ENCODE data around the gene ACOX1. TPM values are rescaled to one million over a fixed set of nuclear protein-coding genes. Genes with fewer than 3 reads are reported as not detected.
"Not testable (repeated sequence)": the region's sequence is repeated elsewhere in the genome, so short reads cannot be mapped to it uniquely, and the experiment has no call there.

The ACOX1 gene
- total RNA-seq, 1 donor from 2014 or later, result 35.1 TPM

DNA sequence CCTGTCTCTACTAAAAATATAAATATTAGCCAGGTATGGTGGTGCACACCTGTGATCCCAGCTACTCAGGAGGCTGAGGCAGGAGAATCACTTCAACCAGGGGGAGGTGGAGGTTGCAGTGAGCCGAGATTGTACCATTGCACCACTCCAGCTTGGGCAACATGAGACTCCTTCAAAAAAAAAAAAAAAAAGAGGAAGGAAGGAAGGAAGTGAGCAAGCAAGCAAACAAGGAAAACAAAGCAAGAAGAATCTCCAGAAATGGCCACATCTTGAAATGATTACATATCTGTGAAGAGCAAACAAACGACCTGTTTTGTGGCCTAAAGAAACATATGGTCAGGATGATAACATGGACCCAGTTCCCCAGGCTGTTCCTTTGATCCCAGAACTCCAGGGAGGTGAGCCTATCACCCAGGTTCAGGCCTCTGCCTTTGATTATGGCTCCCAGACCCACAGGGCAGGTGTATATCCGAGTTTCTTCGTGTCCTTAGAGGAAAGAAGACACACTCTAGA lies 8.9 kb downstream of the ACOX1 start:
- DNase-seq (ENCODE audit: low read depth), result no peak
- TF ChIP-seq, protein P1, sequence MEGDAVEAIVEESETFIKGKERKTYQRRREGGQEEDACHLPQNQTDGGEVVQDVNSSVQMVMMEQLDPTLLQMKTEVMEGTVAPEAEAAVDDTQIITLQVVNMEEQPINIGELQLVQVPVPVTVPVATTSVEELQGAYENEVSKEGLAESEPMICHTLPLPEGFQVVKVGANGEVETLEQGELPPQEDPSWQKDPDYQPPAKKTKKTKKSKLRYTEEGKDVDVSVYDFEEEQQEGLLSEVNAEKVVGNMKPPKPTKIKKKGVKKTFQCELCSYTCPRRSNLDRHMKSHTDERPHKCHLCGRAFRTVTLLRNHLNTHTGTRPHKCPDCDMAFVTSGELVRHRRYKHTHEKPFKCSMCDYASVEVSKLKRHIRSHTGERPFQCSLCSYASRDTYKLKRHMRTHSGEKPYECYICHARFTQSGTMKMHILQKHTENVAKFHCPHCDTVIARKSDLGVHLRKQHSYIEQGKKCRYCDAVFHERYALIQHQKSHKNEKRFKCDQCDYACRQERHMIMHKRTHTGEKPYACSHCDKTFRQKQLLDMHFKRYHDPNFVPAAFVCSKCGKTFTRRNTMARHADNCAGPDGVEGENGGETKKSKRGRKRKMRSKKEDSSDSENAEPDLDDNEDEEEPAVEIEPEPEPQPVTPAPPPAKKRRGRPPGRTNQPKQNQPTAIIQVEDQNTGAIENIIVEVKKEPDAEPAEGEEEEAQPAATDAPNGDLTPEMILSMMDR (conservative IDR thresholded peaks at IDR 0.05; ENCODE audit: low read depth, low read length), result no peak

DNA sequence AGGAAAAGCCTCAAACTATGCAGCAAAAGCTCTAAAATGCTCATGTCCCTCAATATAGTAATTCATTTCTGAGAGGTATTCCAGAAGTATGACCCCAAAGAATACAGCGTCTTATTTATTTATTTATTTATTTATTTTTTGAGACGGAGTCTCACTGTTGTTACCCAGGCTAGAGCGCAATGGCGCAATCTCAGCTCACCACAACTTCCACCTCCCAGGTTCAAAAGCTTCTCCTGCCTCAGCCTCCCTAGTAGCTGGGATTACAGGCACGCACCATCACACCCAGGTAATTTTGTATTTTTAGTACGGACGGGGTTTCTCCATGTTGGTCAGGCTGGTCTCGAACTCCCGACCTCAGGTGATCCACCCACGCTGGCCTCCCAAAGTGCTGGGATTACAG lies 9.9 kb downstream of the ACOX1 start:
- not testable (repeated sequence) for H3K4me3 ChIP-seq (ENCODE audit: low read depth, low read length); DNase-seq (ENCODE audit: low read depth)

More for the DNA sequence above, 8.9 kb downstream of the ACOX1 start:
- no peak overlapping the region for H3K4me3 ChIP-seq (ENCODE audit: low read depth, low read length)

DNA sequence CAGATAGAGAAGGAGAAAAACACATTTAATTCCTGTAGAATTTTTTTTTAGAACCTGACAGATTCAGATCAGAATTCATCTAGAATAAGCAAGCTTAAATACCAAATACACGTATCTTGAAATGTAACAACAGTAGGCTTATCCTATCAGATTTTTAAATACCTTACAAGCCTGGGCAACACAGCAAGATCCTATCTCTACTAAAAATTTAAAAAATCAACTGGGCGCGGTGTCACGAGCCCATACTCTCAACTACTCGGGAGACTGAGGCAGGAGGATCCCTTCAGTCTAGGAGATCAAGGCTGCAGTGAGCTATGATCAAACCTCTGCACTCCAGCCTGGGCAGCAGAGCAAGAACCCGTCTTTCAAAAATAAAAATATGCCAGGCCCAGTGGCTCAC lies 13.5 kb downstream of the ACOX1 start:
- DNase-seq (ENCODE audit: low read depth), result no peak
- H3K4me3 ChIP-seq (ENCODE audit: low read depth, low read length), result no peak overlapping the region
- TF ChIP-seq, protein P1 (conservative IDR thresholded peaks at IDR 0.05; ENCODE audit: low read depth, low read length), result no peak

DNA sequence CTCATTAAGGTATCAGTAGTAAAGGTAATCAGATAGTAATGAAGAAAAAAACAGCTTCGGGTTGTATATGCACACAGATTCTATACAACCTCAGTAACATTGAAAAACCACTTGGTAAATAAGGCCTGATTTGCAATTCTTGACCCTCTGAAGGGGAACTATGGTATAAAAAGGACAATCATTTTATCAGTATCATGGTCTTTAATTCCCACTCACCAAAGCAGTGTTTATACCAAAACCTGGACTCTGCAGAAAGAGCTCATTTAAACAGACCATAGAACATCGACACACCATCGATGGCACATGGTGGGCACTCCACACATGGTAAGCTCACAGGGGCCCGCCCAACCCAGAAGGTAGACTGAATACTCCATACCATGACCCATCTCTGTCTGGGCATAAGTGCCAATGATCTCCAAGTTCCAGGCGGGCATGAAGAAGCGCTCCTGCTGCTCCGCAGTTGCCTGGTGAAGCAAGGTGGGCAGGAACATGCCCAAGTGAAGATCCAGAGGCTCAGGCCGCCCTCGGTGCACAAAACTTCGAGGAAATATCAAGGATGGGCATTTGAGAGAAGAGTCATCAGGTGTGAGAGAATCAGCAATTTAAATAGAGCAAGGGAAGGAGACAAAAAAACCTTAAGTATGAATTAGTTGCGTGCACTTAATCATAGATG lies 19.0 kb downstream of the ACOX1 start:
- TF ChIP-seq, protein P1 (conservative IDR thresholded peaks at IDR 0.05; ENCODE audit: low read depth, low read length), result no peak
- no peak overlapping the region for H3K4me3 ChIP-seq (ENCODE audit: low read depth, low read length)
- DNase-seq (ENCODE audit: low read depth), result no peak

DNA sequence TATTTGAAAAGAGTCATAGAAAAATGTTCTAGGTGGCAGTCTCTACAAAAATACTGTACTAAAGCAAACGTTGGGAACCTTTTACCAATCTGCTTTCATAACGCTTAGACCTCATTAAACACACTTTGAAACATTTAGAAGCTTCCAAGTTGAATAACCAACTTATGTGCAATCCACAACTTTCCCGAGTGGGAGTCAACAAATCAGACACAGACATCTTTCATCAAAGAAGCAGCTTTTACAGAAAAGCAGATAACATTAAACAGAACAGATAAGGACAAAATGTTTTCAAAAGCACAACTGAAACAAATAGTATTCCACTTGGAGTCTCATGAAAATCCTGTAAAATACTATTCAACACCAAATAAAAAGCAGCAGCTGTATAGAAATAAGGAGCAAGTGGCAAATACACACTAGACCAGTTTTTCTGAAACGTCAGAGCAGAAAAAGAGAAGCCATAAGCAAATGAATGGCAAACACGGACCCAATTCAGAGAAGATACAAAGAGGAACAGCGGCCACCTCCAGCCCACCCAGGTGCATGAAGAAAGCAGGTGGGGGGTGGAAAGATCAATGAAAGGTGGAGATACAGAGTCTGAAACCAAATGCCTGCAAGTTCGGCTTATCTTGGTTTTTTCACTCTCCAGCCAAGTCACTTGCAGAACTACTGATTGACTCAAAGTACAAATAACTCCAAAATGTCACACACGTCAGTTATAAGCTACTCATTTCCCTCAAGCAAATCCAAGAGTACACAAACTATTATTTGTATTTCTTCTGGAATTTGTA lies 19.7 kb downstream of the ACOX1 start:
- H3K4me3 ChIP-seq (ENCODE audit: low read depth, low read length), result no peak overlapping the region
- TF ChIP-seq, protein P1 (conservative IDR thresholded peaks at IDR 0.05; ENCODE audit: low read depth, low read length), result no peak
- no peak for DNase-seq (ENCODE audit: low read depth)

DNA sequence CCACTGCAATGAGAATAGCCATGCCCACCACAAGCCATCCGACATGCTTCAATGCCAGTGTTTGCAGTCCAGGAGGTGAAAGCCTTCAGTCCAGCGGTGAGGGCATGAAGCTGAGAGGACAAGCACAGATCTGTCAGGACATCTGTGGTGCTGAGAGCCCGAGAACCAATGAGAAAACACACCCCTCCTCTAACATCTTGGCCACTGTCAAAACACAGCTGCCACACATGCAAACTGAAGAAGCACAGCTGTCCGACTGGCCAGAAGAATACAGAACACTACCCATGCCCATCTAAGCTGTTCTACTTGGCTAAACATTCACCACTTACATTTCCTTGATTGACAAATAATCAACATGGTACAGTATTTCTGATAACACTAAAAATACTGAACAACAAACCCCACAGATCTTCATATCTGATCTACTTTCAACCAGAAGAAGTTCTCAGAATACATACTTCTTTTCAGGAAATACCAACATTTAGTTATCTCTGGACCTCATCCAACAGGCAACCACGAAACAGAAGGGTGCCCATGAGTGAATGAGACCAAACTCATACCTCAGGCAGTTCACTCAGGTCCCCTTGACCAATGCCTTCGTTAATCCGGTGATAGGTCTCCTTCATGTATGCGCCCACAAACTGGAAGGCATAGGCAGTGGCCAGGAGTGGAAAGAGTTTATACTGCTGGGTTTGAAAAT lies 28.0 kb downstream of the ACOX1 start:
- TF ChIP-seq, protein P1 (conservative IDR thresholded peaks at IDR 0.05; ENCODE audit: low read depth, low read length), result no peak
- DNase-seq (ENCODE audit: low read depth), result no peak
- no peak overlapping the region for H3K4me3 ChIP-seq (ENCODE audit: low read depth, low read length)

DNA sequence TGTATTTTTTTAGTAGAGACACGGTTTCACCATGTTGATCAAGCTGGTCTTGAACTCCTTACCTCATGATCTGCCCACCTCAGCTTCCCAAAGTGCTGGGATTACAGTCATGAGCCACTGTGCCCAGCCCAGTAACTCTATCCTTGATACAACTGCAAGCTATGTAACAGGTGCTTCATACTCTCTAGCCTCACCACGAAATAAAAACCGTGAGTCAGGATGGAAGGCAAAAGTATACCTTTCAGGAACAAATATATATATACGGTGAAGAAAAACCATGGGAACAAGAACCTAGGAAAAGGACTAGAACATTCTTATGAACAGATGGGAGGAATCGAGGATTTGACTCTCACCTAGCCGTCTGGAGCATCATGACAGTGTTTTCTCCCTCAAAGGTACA lies 28.5 kb downstream of the ACOX1 start:
- TF ChIP-seq, protein P1 (conservative IDR thresholded peaks at IDR 0.05; ENCODE audit: low read depth, low read length), result no peak
- H3K4me3 ChIP-seq (ENCODE audit: low read depth, low read length), result no peak overlapping the region
- no peak for DNase-seq (ENCODE audit: low read depth)
